ENCODE measurements around the gene RELB. TPM values are rescaled to one million over a fixed set of nuclear protein-coding genes. Genes with fewer than 3 reads are reported as not detected.

The RELB gene
- polyA plus RNA-seq, 3 donors from 2014 or later: 6.0 to 15.4 (median 7.1) TPM

- Mint-ChIP-seq H3K27ac (peak overlapping the region; percentile 90 to 95 (median 94)), H3K9me3 (no peaks in the 10 kb centered on the region), H3K4me1 (peaks cover 13 to 14% of the 10 kb centered on the region in 2 donors), H3K4me3 (peak overlapping the region; percentile 22 to 74 (median 51)), H3K36me3 (peaks cover 0 to 5% (median 4%) of the 10 kb centered on the region in 3 donors), H3K27me3 (ENCODE audit: low read depth in 3 of 3) (peaks cover 0 to 5% (median 0%) of the 10 kb centered on the region in 3 donors)
- peak; percentile 64 to 78 (median 71) for DNase-seq
Measured at GRCh38 chr19:45016388-45017314, 15.4 kb downstream of the RELB start.

GRCh38 chr19:45019187-45019586, 17.9 kb downstream of the RELB start:
- Mint-ChIP-seq H3K4me1 (peaks cover 13 to 14% of the 10 kb centered on the region in 2 donors), H3K9me3 (no peaks in the 10 kb centered on the region), H3K36me3 (peaks cover 0 to 4% (median 3%) of the 10 kb centered on the region in 3 donors), H3K27me3 (ENCODE audit: low read depth in 3 of 3) (no peaks in the 10 kb centered on the region), H3K27ac (peak overlapping the region in 3 of 6 donors; percentile 29 to 78 (median 59)), H3K4me3 (no peak overlapping the region)
- DNase-seq: no peak

- Mint-ChIP-seq H3K27ac (no peak overlapping the region), H3K4me1 (peaks cover 13 to 14% of the 10 kb centered on the region in 2 donors), H3K4me3 (no peak overlapping the region), H3K9me3 (no peaks in the 10 kb centered on the region), H3K27me3 (ENCODE audit: low read depth in 3 of 3) (no peaks in the 10 kb centered on the region), H3K36me3 (peaks cover 0 to 4% (median 3%) of the 10 kb centered on the region in 3 donors)
- DNase-seq: no peak
Measured at GRCh38 chr19:45020071-45020470, 18.8 kb downstream of the RELB start.

- Mint-ChIP-seq H3K9me3 (no peaks in the 10 kb centered on the region), H3K4me3 (no peak overlapping the region)
- DNase-seq: no peak
Measured at GRCh38 chr19:45021971-45022370, 20.7 kb downstream of the RELB start.

GRCh38 chr19:45023048-45023447, 21.8 kb downstream of the RELB start:
- Mint-ChIP-seq H3K27ac (no peak overlapping the region), H3K4me1 (no peaks in the 10 kb centered on the region), H3K36me3 (peaks cover 0 to 8% (median 7%) of the 10 kb centered on the region in 3 donors), H3K27me3 (ENCODE audit: low read depth in 3 of 3) (peaks cover 0 to 2% (median 0%) of the 10 kb centered on the region in 3 donors), H3K4me3 (no peak overlapping the region), H3K9me3 (no peaks in the 10 kb centered on the region)
- DNase-seq: no peak

More at GRCh38 chr19:45021971-45022370, 20.7 kb downstream of the RELB start:
- peaks cover 2 to 3% of the 10 kb centered on the region in 2 donors for H3K4me1 Mint-ChIP-seq
- peak overlapping the region in 1 of 6 donors; percentile 23 for H3K27ac Mint-ChIP-seq
- peaks cover 0 to 2% (median 0%) of the 10 kb centered on the region in 3 donors for H3K27me3 Mint-ChIP-seq (ENCODE audit: low read depth in 3 of 3)
- H3K36me3 Mint-ChIP-seq: peaks cover 0 to 7% (median 4%) of the 10 kb centered on the region in 3 donors

- H3K4me3 Mint-ChIP-seq: no peak overlapping the region
- H3K27ac Mint-ChIP-seq: no peak overlapping the region
- no peaks in the 10 kb centered on the region for H3K9me3 Mint-ChIP-seq
- H3K27me3 Mint-ChIP-seq (ENCODE audit: low read depth in 3 of 3): peaks cover 0 to 2% (median 0%) of the 10 kb centered on the region in 3 donors
- peaks cover 0 to 10% (median 8%) of the 10 kb centered on the region in 3 donors for H3K36me3 Mint-ChIP-seq
- H3K4me1 Mint-ChIP-seq: no peaks in the 10 kb centered on the region
- no peak for DNase-seq
Measured at GRCh38 chr19:45025264-45025663, 24.0 kb downstream of the RELB start.

GRCh38 chr19:45027371-45027770, 26.1 kb downstream of the RELB start:
- H3K27ac Mint-ChIP-seq: peak overlapping the region in 1 of 6 donors; percentile 53

GRCh38 chr19:45030825-45031224, 29.6 kb downstream of the RELB start:
- Mint-ChIP-seq H3K36me3 (peaks cover 4 to 27% (median 25%) of the 10 kb centered on the region in 3 donors), H3K27me3 (ENCODE audit: low read depth in 3 of 3) (no peaks in the 10 kb centered on the region), H3K4me1 (no peaks in the 10 kb centered on the region), H3K27ac (peak overlapping the region in 1 of 6 donors; percentile 61), H3K4me3 (no peak overlapping the region), H3K9me3 (no peaks in the 10 kb centered on the region)
- no peak for DNase-seq

More at GRCh38 chr19:45027371-45027770, 26.1 kb downstream of the RELB start:
- H3K36me3 Mint-ChIP-seq: peaks cover 0 to 17% (median 16%) of the 10 kb centered on the region in 3 donors
- no peak for DNase-seq
- H3K4me1 Mint-ChIP-seq: no peaks in the 10 kb centered on the region
- peaks cover 0 to 2% (median 0%) of the 10 kb centered on the region in 3 donors for H3K27me3 Mint-ChIP-seq (ENCODE audit: low read depth in 3 of 3)
- H3K4me3 Mint-ChIP-seq: no peak overlapping the region
- H3K9me3 Mint-ChIP-seq: no peaks in the 10 kb centered on the region

- no peak for DNase-seq
- Mint-ChIP-seq H3K4me1 (no peaks in the 10 kb centered on the region), H3K9me3 (no peaks in the 10 kb centered on the region), H3K4me3 (no peak overlapping the region), H3K36me3 (peaks cover 4 to 24% (median 21%) of the 10 kb centered on the region in 3 donors), H3K27ac (no peak overlapping the region), H3K27me3 (ENCODE audit: low read depth in 3 of 3) (no peaks in the 10 kb centered on the region)
Measured at GRCh38 chr19:45032421-45032820, 31.2 kb downstream of the RELB start.

- peaks cover 4 to 18% (median 16%) of the 10 kb centered on the region in 3 donors for H3K36me3 Mint-ChIP-seq
- H3K9me3 Mint-ChIP-seq: no peaks in the 10 kb centered on the region
- H3K4me3 Mint-ChIP-seq: no peak overlapping the region
- peaks cover 19 to 22% of the 10 kb centered on the region in 2 donors for H3K4me1 Mint-ChIP-seq
- peaks cover 4 to 10% (median 7%) of the 10 kb centered on the region in 3 donors for H3K27me3 Mint-ChIP-seq (ENCODE audit: low read depth in 3 of 3)
- DNase-seq: no peak
- peak overlapping the region in 1 of 6 donors; percentile 34 for H3K27ac Mint-ChIP-seq
Measured at GRCh38 chr19:45035755-45036154, 34.5 kb downstream of the RELB start.

- H3K27ac Mint-ChIP-seq: peak overlapping the region in 5 of 6 donors; percentile 30 to 79 (median 35)
- DNase-seq: no peak
- no peaks in the 10 kb centered on the region for H3K9me3 Mint-ChIP-seq
- H3K36me3 Mint-ChIP-seq: peaks cover 11 to 20% (median 15%) of the 10 kb centered on the region in 3 donors
- H3K27me3 Mint-ChIP-seq (ENCODE audit: low read depth in 3 of 3): peaks cover 4 to 10% (median 10%) of the 10 kb centered on the region in 3 donors
- peak overlapping the region; percentile 56 to 99 (median 95) for H3K4me3 Mint-ChIP-seq
- peaks cover 31 to 33% of the 10 kb centered on the region in 2 donors for H3K4me1 Mint-ChIP-seq
Measured at GRCh38 chr19:45037393-45038169, 36.3 kb downstream of the RELB start.

GRCh38 chr19:45038931-45039893, 37.9 kb downstream of the RELB start, which contains the start of gene CLASRP:
CLASRP (plus strand) TSS chr19:45039045; CDS start chr19:45040213, 1,168 bp downstream.
- H3K27me3 Mint-ChIP-seq (ENCODE audit: low read depth in 3 of 3): peaks cover 4 to 10% (median 10%) of the 10 kb centered on the region in 3 donors
- peak within 1 kb of the TSS; percentile 92 to 98 (median 97) for H3K27ac Mint-ChIP-seq
- DNase-seq: peak; percentile 86 to 88 (median 87)
- peaks cover 31 to 33% of the 10 kb centered on the region in 2 donors for H3K4me1 Mint-ChIP-seq
- peaks cover 8 to 17% (median 11%) of the 10 kb centered on the region in 3 donors for H3K36me3 Mint-ChIP-seq
- peak within 1 kb of the TSS; percentile 95 to 99 (median 98) for H3K4me3 Mint-ChIP-seq
- H3K9me3 Mint-ChIP-seq: no peaks in the 10 kb centered on the region
